Measurements from ENCODE around the gene SSR1. TPM values are rescaled to one million over a fixed set of nuclear protein-coding genes. Genes with fewer than 3 reads are reported as not detected.

SSR1 gene
- total and polyA plus RNA-seq, 2 donors, result 38.9 to 56.9 TPM

- H3K36me3 ChIP-seq (ENCODE audit: control insufficient read depth in 2 of 2, insufficient read depth in 2 of 2, low read length in 1 of 2), result peaks cover 21 to 25% of the 10 kb centered on the region in 2 donors
These were observed 71.8 kb downstream of the SSR1 start for GRCh38 chr6:7241160-7241559.

GRCh38 chr6:7240351-7240750, 72.6 kb downstream of the SSR1 start:
- Histone ChIP-seq H3K27me3 (ENCODE audit: control insufficient read depth in 2 of 2, insufficient read depth in 1 of 2, low read length in 1 of 2) (no peaks in the 10 kb centered on the region), H3K4me1 (ENCODE audit: control insufficient read depth in 2 of 2, insufficient read depth in 2 of 2, low read length in 2 of 2) (peaks cover 4 to 29% of the 10 kb centered on the region in 2 donors), H3K27ac (ENCODE audit: low read depth in 1 of 2, low read length in 1 of 2) (no peak overlapping the region), H3K9me3 (ENCODE audit: control insufficient read depth in 2 of 2, insufficient read depth in 1 of 2, low read length in 1 of 2) (no peaks in the 10 kb centered on the region), H3K36me3 (ENCODE audit: control insufficient read depth in 2 of 2, insufficient read depth in 2 of 2, low read length in 1 of 2) (peaks cover 13 to 27% of the 10 kb centered on the region in 2 donors), H3K4me3 (ENCODE audit: low read length in 2 of 2) (no peak overlapping the region)
- 98% methylated on average over 9 of the region's 9 CpGs for WGBS
- DNase-seq (ENCODE audit: low read depth in 6 of 9, low spot score in 9 of 9), result no peak

More at GRCh38 chr6:7241160-7241559, 71.8 kb downstream of the SSR1 start:
- Histone ChIP-seq H3K27ac (ENCODE audit: low read depth in 1 of 2, low read length in 1 of 2) (no peak overlapping the region), H3K9me3 (ENCODE audit: control insufficient read depth in 2 of 2, insufficient read depth in 1 of 2, low read length in 1 of 2) (no peaks in the 10 kb centered on the region), H3K4me1 (ENCODE audit: control insufficient read depth in 2 of 2, insufficient read depth in 2 of 2, low read length in 2 of 2) (peaks cover 4 to 29% of the 10 kb centered on the region in 2 donors), H3K4me3 (ENCODE audit: low read length in 2 of 2) (no peak overlapping the region), H3K27me3 (ENCODE audit: control insufficient read depth in 2 of 2, insufficient read depth in 1 of 2, low read length in 1 of 2) (no peaks in the 10 kb centered on the region)
- no peak for DNase-seq (ENCODE audit: low read depth in 6 of 9, low spot score in 9 of 9)
- 97% methylated on average over 10 of the region's 10 CpGs for WGBS

GRCh38 chr6:7239590-7239948, 73.4 kb downstream of the SSR1 start:
- H3K4me3 ChIP-seq (ENCODE audit: low read length in 2 of 2), result no peak overlapping the region
- no peak overlapping the region for H3K27ac ChIP-seq (ENCODE audit: low read depth in 1 of 2, low read length in 1 of 2)
- 95% methylated on average over 5 of the region's 5 CpGs for WGBS
- no peaks in the 10 kb centered on the region for H3K27me3 ChIP-seq (ENCODE audit: control insufficient read depth in 2 of 2, insufficient read depth in 1 of 2, low read length in 1 of 2)
- no peak for DNase-seq (ENCODE audit: low read depth in 6 of 9, low spot score in 9 of 9)
- H3K4me1 ChIP-seq (ENCODE audit: control insufficient read depth in 2 of 2, insufficient read depth in 2 of 2, low read length in 2 of 2), result peaks cover 4 to 29% of the 10 kb centered on the region in 2 donors
- no peaks in the 10 kb centered on the region for H3K9me3 ChIP-seq (ENCODE audit: control insufficient read depth in 2 of 2, insufficient read depth in 1 of 2, low read length in 1 of 2)
- peaks cover 12 to 34% of the 10 kb centered on the region in 2 donors for H3K36me3 ChIP-seq (ENCODE audit: control insufficient read depth in 2 of 2, insufficient read depth in 2 of 2, low read length in 1 of 2)

- Histone ChIP-seq H3K36me3 (ENCODE audit: control insufficient read depth in 2 of 2, insufficient read depth in 2 of 2, low read length in 1 of 2) (peaks cover 16 to 34% of the 10 kb centered on the region in 2 donors), H3K4me3 (ENCODE audit: low read length in 2 of 2) (no peak overlapping the region), H3K9me3 (ENCODE audit: control insufficient read depth in 2 of 2, insufficient read depth in 1 of 2, low read length in 1 of 2) (no peaks in the 10 kb centered on the region), H3K27ac (ENCODE audit: low read depth in 1 of 2, low read length in 1 of 2) (no peak overlapping the region), H3K4me1 (ENCODE audit: control insufficient read depth in 2 of 2, insufficient read depth in 2 of 2, low read length in 2 of 2) (peaks cover 4 to 29% of the 10 kb centered on the region in 2 donors), H3K27me3 (ENCODE audit: control insufficient read depth in 2 of 2, insufficient read depth in 1 of 2, low read length in 1 of 2) (no peaks in the 10 kb centered on the region)
- WGBS, result 32% methylated on average over 10 of the region's 10 CpGs
- DNase-seq (ENCODE audit: low read depth in 6 of 9, low spot score in 9 of 9), result peak; percentile 44 to 88 (median 69)
These were observed 74.0 kb downstream of the SSR1 start for GRCh38 chr6:7238900-7239589.

GRCh38 chr6:7238526-7238899, 74.5 kb downstream of the SSR1 start:
- Histone ChIP-seq H3K9me3 (ENCODE audit: control insufficient read depth in 2 of 2, insufficient read depth in 1 of 2, low read length in 1 of 2) (no peaks in the 10 kb centered on the region), H3K4me3 (ENCODE audit: low read length in 2 of 2) (no peak overlapping the region), H3K4me1 (ENCODE audit: control insufficient read depth in 2 of 2, insufficient read depth in 2 of 2, low read length in 2 of 2) (peaks cover 4 to 28% of the 10 kb centered on the region in 2 donors), H3K27me3 (ENCODE audit: control insufficient read depth in 2 of 2, insufficient read depth in 1 of 2, low read length in 1 of 2) (no peaks in the 10 kb centered on the region), H3K36me3 (ENCODE audit: control insufficient read depth in 2 of 2, insufficient read depth in 2 of 2, low read length in 1 of 2) (peaks cover 21 to 39% of the 10 kb centered on the region in 2 donors), H3K27ac (ENCODE audit: low read depth in 1 of 2, low read length in 1 of 2) (no peak overlapping the region)
- no peak for DNase-seq (ENCODE audit: low read depth in 6 of 9, low spot score in 9 of 9)
- WGBS, result 98% methylated on average over 5 of the region's 5 CpGs

GRCh38 chr6:7237653-7238188, 75.3 kb downstream of the SSR1 start:
- no peak for DNase-seq (ENCODE audit: low read depth in 6 of 9, low spot score in 9 of 9)
- WGBS, result 95% methylated on average over 8 of the region's 8 CpGs
- Histone ChIP-seq H3K4me3 (ENCODE audit: low read length in 2 of 2) (no peak overlapping the region), H3K36me3 (ENCODE audit: control insufficient read depth in 2 of 2, insufficient read depth in 2 of 2, low read length in 1 of 2) (peaks cover 22 to 40% of the 10 kb centered on the region in 2 donors), H3K4me1 (ENCODE audit: control insufficient read depth in 2 of 2, insufficient read depth in 2 of 2, low read length in 2 of 2) (peaks cover 4 to 20% of the 10 kb centered on the region in 2 donors), H3K27me3 (ENCODE audit: control insufficient read depth in 2 of 2, insufficient read depth in 1 of 2, low read length in 1 of 2) (no peaks in the 10 kb centered on the region), H3K9me3 (ENCODE audit: control insufficient read depth in 2 of 2, insufficient read depth in 1 of 2, low read length in 1 of 2) (no peaks in the 10 kb centered on the region), H3K27ac (ENCODE audit: low read depth in 1 of 2, low read length in 1 of 2) (no peak overlapping the region)

- WGBS, result 95% methylated on average over 8 of the region's 8 CpGs
- Histone ChIP-seq H3K27me3 (ENCODE audit: control insufficient read depth in 2 of 2, insufficient read depth in 1 of 2, low read length in 1 of 2) (no peaks in the 10 kb centered on the region), H3K36me3 (ENCODE audit: control insufficient read depth in 2 of 2, insufficient read depth in 2 of 2, low read length in 1 of 2) (peaks cover 25 to 51% of the 10 kb centered on the region in 2 donors), H3K4me3 (ENCODE audit: low read length in 2 of 2) (no peak overlapping the region), H3K27ac (ENCODE audit: low read depth in 1 of 2, low read length in 1 of 2) (peak overlapping the region in 1 of 2 donors; percentile 20), H3K9me3 (ENCODE audit: control insufficient read depth in 2 of 2, insufficient read depth in 1 of 2, low read length in 1 of 2) (no peaks in the 10 kb centered on the region), H3K4me1 (ENCODE audit: control insufficient read depth in 2 of 2, insufficient read depth in 2 of 2, low read length in 2 of 2) (peaks cover 4 to 17% of the 10 kb centered on the region in 2 donors)
- no peak for DNase-seq (ENCODE audit: low read depth in 6 of 9, low spot score in 9 of 9)
These were observed 76.4 kb downstream of the SSR1 start for GRCh38 chr6:7236306-7237209.

- Histone ChIP-seq H3K9me3 (ENCODE audit: control insufficient read depth in 2 of 2, insufficient read depth in 1 of 2, low read length in 1 of 2) (no peaks in the 10 kb centered on the region), H3K27me3 (ENCODE audit: control insufficient read depth in 2 of 2, insufficient read depth in 1 of 2, low read length in 1 of 2) (no peaks in the 10 kb centered on the region), H3K4me3 (ENCODE audit: low read length in 2 of 2) (no peak overlapping the region), H3K36me3 (ENCODE audit: control insufficient read depth in 2 of 2, insufficient read depth in 2 of 2, low read length in 1 of 2) (peaks cover 29 to 53% of the 10 kb centered on the region in 2 donors), H3K4me1 (ENCODE audit: control insufficient read depth in 2 of 2, insufficient read depth in 2 of 2, low read length in 2 of 2) (peaks cover 4 to 17% of the 10 kb centered on the region in 2 donors), H3K27ac (ENCODE audit: low read depth in 1 of 2, low read length in 1 of 2) (peak overlapping the region in 1 of 2 donors; percentile 20)
- WGBS, result 89% methylated on average over 9 of the region's 9 CpGs
- no peak for DNase-seq (ENCODE audit: low read depth in 6 of 9, low spot score in 9 of 9)
These were observed 77.2 kb downstream of the SSR1 start for GRCh38 chr6:7235712-7236305.
